ENCODE results near the gene RCL1.

DNA sequence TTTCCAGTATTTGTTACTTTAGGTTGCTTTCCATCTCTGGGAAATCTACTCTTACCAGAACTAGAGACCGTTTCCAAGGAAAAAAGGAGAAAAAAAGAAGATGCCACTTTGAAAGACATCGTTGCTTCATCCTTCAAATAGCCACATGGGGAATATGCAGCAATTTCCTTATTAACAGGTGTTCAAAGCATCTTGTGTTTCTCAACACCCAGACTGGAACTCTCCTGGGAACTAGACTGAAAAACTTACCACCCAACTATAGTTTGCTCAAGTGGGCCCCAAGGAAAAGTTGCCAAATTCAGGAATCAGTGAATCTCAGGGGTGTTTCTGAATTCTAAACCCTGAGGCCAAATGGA lies 112.4 kb downstream of the RCL1 start:
- TF ChIP-seq, protein P1, sequence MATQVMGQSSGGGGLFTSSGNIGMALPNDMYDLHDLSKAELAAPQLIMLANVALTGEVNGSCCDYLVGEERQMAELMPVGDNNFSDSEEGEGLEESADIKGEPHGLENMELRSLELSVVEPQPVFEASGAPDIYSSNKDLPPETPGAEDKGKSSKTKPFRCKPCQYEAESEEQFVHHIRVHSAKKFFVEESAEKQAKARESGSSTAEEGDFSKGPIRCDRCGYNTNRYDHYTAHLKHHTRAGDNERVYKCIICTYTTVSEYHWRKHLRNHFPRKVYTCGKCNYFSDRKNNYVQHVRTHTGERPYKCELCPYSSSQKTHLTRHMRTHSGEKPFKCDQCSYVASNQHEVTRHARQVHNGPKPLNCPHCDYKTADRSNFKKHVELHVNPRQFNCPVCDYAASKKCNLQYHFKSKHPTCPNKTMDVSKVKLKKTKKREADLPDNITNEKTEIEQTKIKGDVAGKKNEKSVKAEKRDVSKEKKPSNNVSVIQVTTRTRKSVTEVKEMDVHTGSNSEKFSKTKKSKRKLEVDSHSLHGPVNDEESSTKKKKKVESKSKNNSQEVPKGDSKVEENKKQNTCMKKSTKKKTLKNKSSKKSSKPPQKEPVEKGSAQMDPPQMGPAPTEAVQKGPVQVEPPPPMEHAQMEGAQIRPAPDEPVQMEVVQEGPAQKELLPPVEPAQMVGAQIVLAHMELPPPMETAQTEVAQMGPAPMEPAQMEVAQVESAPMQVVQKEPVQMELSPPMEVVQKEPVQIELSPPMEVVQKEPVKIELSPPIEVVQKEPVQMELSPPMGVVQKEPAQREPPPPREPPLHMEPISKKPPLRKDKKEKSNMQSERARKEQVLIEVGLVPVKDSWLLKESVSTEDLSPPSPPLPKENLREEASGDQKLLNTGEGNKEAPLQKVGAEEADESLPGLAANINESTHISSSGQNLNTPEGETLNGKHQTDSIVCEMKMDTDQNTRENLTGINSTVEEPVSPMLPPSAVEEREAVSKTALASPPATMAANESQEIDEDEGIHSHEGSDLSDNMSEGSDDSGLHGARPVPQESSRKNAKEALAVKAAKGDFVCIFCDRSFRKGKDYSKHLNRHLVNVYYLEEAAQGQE (IDR thresholded peaks at IDR 0.05; ENCODE audit: insufficient read depth in 1 of 2, low read depth in 2 of 2, low read length in 2 of 2), result no peak
- no peak for TF ChIP-seq POLR2AphosphoS5 (IDR thresholded peaks at IDR 0.05; ENCODE audit: low read depth, low read length)
- TF ChIP-seq SIN3A (IDR thresholded peaks at IDR 0.05; ENCODE audit: borderline replicate concordance, insufficient read depth, low read length), result no peak
- no peak for TF ChIP-seq TAF1 (IDR thresholded peaks at IDR 0.05; ENCODE audit: borderline replicate concordance, insufficient read depth, low read length)

All from PFSK-1 (cell line).